Measurements from ENCODE around the gene GDF7. TPM values are rescaled to one million over a fixed set of nuclear protein-coding genes. Genes with fewer than 3 reads are reported as not detected.

The GDF7 gene
- total and polyA plus RNA-seq, 2 donors (not counting 3 experiments of a cell fraction or from before 2014, with no cell fraction given) = 3.7 to 3.9 TPM

GRCh38 chr2:20641123-20641985 lies 25.6 kb upstream of the GDF7 start:
- Histone ChIP-seq H2AFZ (ENCODE audit: low read depth, low read length) (no peak overlapping the region), H3K4me3 (replicated peaks in 1 of 3; ENCODE audit: insufficient read depth in 1 of 3, low read depth in 1 of 3, low read length in 3 of 3) (no peak overlapping the region), H3K27me3 (ENCODE audit: control insufficient read depth in 2 of 2, insufficient read depth in 2 of 2, low read length in 2 of 2) (no peaks in the 10 kb centered on the region), H3K9ac (replicated peaks; ENCODE audit: extremely low read depth, insufficient read depth, low read length) (no peak overlapping the region), H3K79me2 (ENCODE audit: control insufficient read depth, insufficient read depth, low read length) (no peaks in the 10 kb centered on the region), H4K20me1 (replicated peaks; ENCODE audit: control insufficient read depth, extremely low read depth, insufficient read depth, low read length) (no peaks in the 10 kb centered on the region), H3K9me3 (replicated peaks; ENCODE audit: control insufficient read depth, insufficient read depth, low read length) (no peaks in the 10 kb centered on the region), H3K9me1 (replicated peaks; ENCODE audit: control insufficient read depth, extremely low read depth, insufficient read depth, low read length) (no peaks in the 10 kb centered on the region), H3K4me1 (ENCODE audit: control insufficient read depth, extremely low read depth, insufficient read depth, low read length) (peaks cover 8% of the 10 kb centered on the region), H3K36me3 (ENCODE audit: control insufficient read depth in 2 of 2, extremely low read depth in 1 of 2, insufficient read depth in 2 of 2, low read length in 2 of 2) (peaks cover 0 to 33% of the 10 kb centered on the region in 2 experiments), H3K27ac (ENCODE audit: insufficient read depth, low read depth, low read length) (no peak overlapping the region), H3K4me2 (ENCODE audit: insufficient read depth, low read length) (no peak overlapping the region)
- DNase-seq (ENCODE audit: low read depth, low spot score) (peak; percentile 33), FAIRE-seq (no peak)
- intact Hi-C loops (cut with micrococcal nuclease) (loop anchor here (5.0 kb wide), 1 partner anchor 314 kb away; no protein-coding TSS in a partner anchor), dilution Hi-C loops (cut with MboI; ENCODE audit: extremely low pct_ligation_motif_present, low sequenced_read_pairs) (no loop called here)
- CTCF ChIA-PET = interaction anchor here (0.7 to 6.7 kb wide), 16 partner anchors 9 to 316 kb away, joined by 3 to 225 read pairs (median 12); partner anchors contain the start of genes HS1BP3 and RHOB
- TF ChIP-seq GATA2 (IDR thresholded peaks at IDR 0.05; ENCODE audit: insufficient read depth, insufficient read length, low read depth, low read length) = peak; percentile 62
- no peak for TF ChIP-seq FOS (IDR thresholded peaks at IDR 0.05; ENCODE audit: borderline replicate concordance, insufficient read depth, low read length)
- POLR2A ChIA-PET = interaction anchor here (0.6 to 1.9 kb wide), 2 partner anchors 195 to 197 kb away, joined by 3 to 12 read pairs; partner anchors contain the start of gene RHOB
- no TSS peak for BruUV-seq (replicated peaks)

DNA sequence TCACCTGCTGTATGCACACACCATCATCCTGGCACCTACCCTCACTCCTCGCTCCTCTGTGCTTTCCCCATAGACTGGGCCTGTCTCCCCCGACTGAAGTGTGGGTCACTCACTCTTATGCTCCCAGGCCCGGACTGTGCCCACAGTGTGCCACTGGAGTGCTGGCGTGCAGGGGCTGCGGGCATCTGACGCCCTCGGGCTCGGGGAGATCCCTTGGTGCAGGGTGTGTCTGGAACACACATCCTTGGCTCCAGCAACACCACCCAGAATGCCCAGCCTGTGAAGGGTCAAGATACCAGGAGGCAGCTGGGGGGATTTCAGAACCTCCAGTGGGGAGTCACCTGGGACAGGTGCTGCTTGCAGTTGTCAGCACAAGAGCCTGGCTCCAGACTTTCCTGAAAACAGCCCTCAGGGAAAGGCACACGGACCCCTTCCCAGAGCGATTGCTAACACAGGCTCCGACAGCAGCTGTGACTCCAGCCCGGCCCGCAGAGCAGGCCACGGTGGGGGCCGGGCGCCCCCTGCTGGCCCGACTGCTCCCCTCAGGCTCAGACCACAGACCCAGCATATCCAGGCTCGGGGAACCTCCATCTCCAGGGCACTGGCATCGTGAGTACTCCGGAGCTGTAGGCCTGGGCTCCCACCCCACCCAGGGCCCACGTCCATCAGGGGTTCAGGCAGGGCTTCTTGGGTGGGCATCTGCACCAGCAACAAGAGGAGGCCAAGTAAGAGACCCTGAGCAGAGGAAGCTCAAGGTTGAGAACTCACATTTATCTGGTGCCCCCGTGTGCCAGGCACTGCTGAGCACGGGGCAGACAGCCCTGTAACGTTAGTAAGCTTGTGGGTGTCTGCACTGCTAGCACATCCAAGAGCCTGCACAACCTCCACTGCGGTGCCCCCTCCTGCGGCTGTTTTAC lies 24.6 kb upstream of the GDF7 start:
- TF ChIP-seq FOS (IDR thresholded peaks at IDR 0.05; ENCODE audit: borderline replicate concordance, insufficient read depth, low read length) = no peak
- TF ChIP-seq MYC (IDR thresholded peaks at IDR 0.05; ENCODE audit: low read depth, low read length) = no peak
- TF ChIP-seq GATA2 (IDR thresholded peaks at IDR 0.05; ENCODE audit: insufficient read depth, insufficient read length, low read depth, low read length) = no peak
- no peak for TF ChIP-seq EZH2 (IDR thresholded peaks at IDR 0.05; ENCODE audit: borderline replicate concordance, low read depth, low read length, severe bottlenecking)
- TF ChIP-seq, protein P1, sequence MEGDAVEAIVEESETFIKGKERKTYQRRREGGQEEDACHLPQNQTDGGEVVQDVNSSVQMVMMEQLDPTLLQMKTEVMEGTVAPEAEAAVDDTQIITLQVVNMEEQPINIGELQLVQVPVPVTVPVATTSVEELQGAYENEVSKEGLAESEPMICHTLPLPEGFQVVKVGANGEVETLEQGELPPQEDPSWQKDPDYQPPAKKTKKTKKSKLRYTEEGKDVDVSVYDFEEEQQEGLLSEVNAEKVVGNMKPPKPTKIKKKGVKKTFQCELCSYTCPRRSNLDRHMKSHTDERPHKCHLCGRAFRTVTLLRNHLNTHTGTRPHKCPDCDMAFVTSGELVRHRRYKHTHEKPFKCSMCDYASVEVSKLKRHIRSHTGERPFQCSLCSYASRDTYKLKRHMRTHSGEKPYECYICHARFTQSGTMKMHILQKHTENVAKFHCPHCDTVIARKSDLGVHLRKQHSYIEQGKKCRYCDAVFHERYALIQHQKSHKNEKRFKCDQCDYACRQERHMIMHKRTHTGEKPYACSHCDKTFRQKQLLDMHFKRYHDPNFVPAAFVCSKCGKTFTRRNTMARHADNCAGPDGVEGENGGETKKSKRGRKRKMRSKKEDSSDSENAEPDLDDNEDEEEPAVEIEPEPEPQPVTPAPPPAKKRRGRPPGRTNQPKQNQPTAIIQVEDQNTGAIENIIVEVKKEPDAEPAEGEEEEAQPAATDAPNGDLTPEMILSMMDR (IDR thresholded peaks at IDR 0.05; ENCODE audit: extremely low read depth in 1 of 2, insufficient read depth in 1 of 2, low read depth in 1 of 2, low read length in 2 of 2) = peak; percentile 98 to 99
- TF ChIP-seq POLR2A (IDR thresholded peaks at IDR 0.05; ENCODE audit: low read depth, low read length) = no peak
- TF ChIP-seq MAX (IDR thresholded peaks at IDR 0.05; ENCODE audit: insufficient read depth, insufficient read length) = no peak
- TF ChIP-seq POLR2AphosphoS5 (IDR thresholded peaks at IDR 0.05; ENCODE audit: insufficient read depth, low read depth, low read length) = peak; percentile 20
- no peak for TF ChIP-seq JUN (IDR thresholded peaks at IDR 0.05; ENCODE audit: borderline replicate concordance, insufficient read depth, insufficient read length, low read depth)
- no peaks in the 10 kb centered on the region for H3K9me3 ChIP-seq (replicated peaks; ENCODE audit: control insufficient read depth, insufficient read depth, low read length)
- ChIA-PET POLR2A (interaction anchor here (1.1 to 1.9 kb wide), 2 partner anchors 192 to 196 kb away, joined by 3 to 12 read pairs; partner anchors contain the start of gene RHOB), CTCF (interaction anchor here (0.6 to 6.7 kb wide), 38 partner anchors 8 to 549 kb away, joined by 3 to 225 read pairs (median 5); partner anchors contain the start of genes HS1BP3 and RHOB)
- no peak overlapping the region for H3K27ac ChIP-seq (ENCODE audit: insufficient read depth, low read depth, low read length)
- peaks cover 8% of the 10 kb centered on the region for H3K4me1 ChIP-seq (ENCODE audit: control insufficient read depth, extremely low read depth, insufficient read depth, low read length)
- H3K36me3 ChIP-seq (ENCODE audit: control insufficient read depth in 2 of 2, extremely low read depth in 1 of 2, insufficient read depth in 2 of 2, low read length in 2 of 2) = peaks cover 0 to 33% of the 10 kb centered on the region in 2 experiments
- intact Hi-C loops (cut with micrococcal nuclease) = loop anchor here (1.0 to 5.0 kb wide), 5 partner anchors 199 to 315 kb away; no protein-coding TSS in a partner anchor
- FAIRE-seq (peak; percentile 80), DNase-seq (ENCODE audit: low read depth, low spot score) (peak; percentile 76)
- H3K4me2 ChIP-seq (ENCODE audit: insufficient read depth, low read length) = no peak overlapping the region
- H3K79me2 ChIP-seq (ENCODE audit: control insufficient read depth, insufficient read depth, low read length) = no peaks in the 10 kb centered on the region
- no peak overlapping the region for H2AFZ ChIP-seq (ENCODE audit: low read depth, low read length)
- no peak overlapping the region for H3K9ac ChIP-seq (replicated peaks; ENCODE audit: extremely low read depth, insufficient read depth, low read length)
- dilution Hi-C loops (cut with MboI; ENCODE audit: extremely low pct_ligation_motif_present, low sequenced_read_pairs) = no loop called here
- BruUV-seq (replicated peaks) = no TSS peak
- no peaks in the 10 kb centered on the region for H3K27me3 ChIP-seq (ENCODE audit: control insufficient read depth in 2 of 2, insufficient read depth in 2 of 2, low read length in 2 of 2)
- no peak overlapping the region for H3K4me3 ChIP-seq (replicated peaks in 1 of 3; ENCODE audit: insufficient read depth in 1 of 3, low read depth in 1 of 3, low read length in 3 of 3)
- no peaks in the 10 kb centered on the region for H3K9me1 ChIP-seq (replicated peaks; ENCODE audit: control insufficient read depth, extremely low read depth, insufficient read depth, low read length)
- no peaks in the 10 kb centered on the region for H4K20me1 ChIP-seq (replicated peaks; ENCODE audit: control insufficient read depth, extremely low read depth, insufficient read depth, low read length)
